ENCODE results near the gene GRM5.

The GRM5 gene

GRCh38 chr11:88603091-88603867 lies 462.5 kb downstream of the GRM5 start:
- no peak for DNase-seq

GRCh38 chr11:88597387-88597786 lies 468.4 kb downstream of the GRM5 start:
- no peak for DNase-seq

- DNase-seq: no peak
Observed at GRCh38 chr11:88596786-88597185, 469.0 kb downstream of the GRM5 start.

- DNase-seq: no peak
Observed at GRCh38 chr11:88594274-88594950, 471.4 kb downstream of the GRM5 start.

GRCh38 chr11:88590361-88590760 lies 475.4 kb downstream of the GRM5 start:
- no peak for DNase-seq

GRCh38 chr11:88583251-88583650 lies 482.5 kb downstream of the GRM5 start:
- DNase-seq: no peak

GRCh38 chr11:88579466-88579865 lies 486.3 kb downstream of the GRM5 start:
- DNase-seq: no peak

GRCh38 chr11:88576741-88577140 lies 489.0 kb downstream of the GRM5 start:
- no peak for DNase-seq

- DNase-seq: no peak
Observed at GRCh38 chr11:88575916-88576315, 489.9 kb downstream of the GRM5 start.

GRCh38 chr11:88569342-88569741 lies 496.4 kb downstream of the GRM5 start:
- DNase-seq: no peak

- DNase-seq: no peak
Observed at GRCh38 chr11:88555829-88556202, 510.0 kb downstream of the GRM5 start.

GRCh38 chr11:88555018-88555828 lies 510.6 kb downstream of the GRM5 start:
- no peak for DNase-seq

- DNase-seq: no peak
Observed at GRCh38 chr11:88553204-88553603, 512.6 kb downstream of the GRM5 start.

GRCh38 chr11:88552379-88553062 lies 513.3 kb downstream of the GRM5 start:
- peak; percentile 71 for DNase-seq

GRCh38 chr11:88544656-88545280 lies 521.0 kb downstream of the GRM5 start:
- DNase-seq: no peak

GRCh38 chr11:88543902-88544655 lies 521.7 kb downstream of the GRM5 start:
- DNase-seq: peak; percentile 82

- DNase-seq: no peak
Observed at GRCh38 chr11:88541006-88541405, 524.8 kb downstream of the GRM5 start.

GRCh38 chr11:88538098-88538497 lies 527.7 kb downstream of the GRM5 start:
- DNase-seq: no peak

GRCh38 chr11:88537613-88538012 lies 528.2 kb downstream of the GRM5 start:
- no peak for DNase-seq

- no peak for DNase-seq
Observed at GRCh38 chr11:88536616-88537265, 529.0 kb downstream of the GRM5 start.

- no peak for DNase-seq
Observed at GRCh38 chr11:88535916-88536547, 529.8 kb downstream of the GRM5 start.

All from stimulated activated CD8-positive, alpha-beta memory T cell treated with anti-CD3 and anti-CD28 coated beads, Interleukin-4, amount 100 ng/mL, for 48 hours (primary cell).